NB4 (cell line): ENCODE results near the gene CHRDL2.

Experiments
- CTCF ChIP-seq: IDR thresholded peaks from one replicate; pipeline ENCODE4 v1.5.1; 2012; ENCODE audit warnings: low read depth, low read length
- POLR2A ChIP-seq: IDR thresholded peaks from 2 replicates; pipeline ENCODE4 v1.6.1; 2011; ENCODE audit warnings: mild to moderate bottlenecking; ENCODE audit not compliant: insufficient read length; ENCODE audit errors: extremely low read depth

- peak; percentile 96 for TF ChIP-seq CTCF
- TF ChIP-seq POLR2A = no peak
Observed at GRCh38 chr11:74726547-74727182, 4.6 kb downstream of the CHRDL2 start.
